Caco-2 (cell line): ENCODE results near the gene ZFP36. TPM values are rescaled to one million over a fixed set of nuclear protein-coding genes. Genes with fewer than 3 reads are reported as not detected.

Experiments
- BruUV-seq: library from RNA; stranded (reverse); fragments of 400-500 nt; replicated peaks from 2 replicates; lab custom pipeline; 2021; lab: Mats Ljungman, UMichigan
- CTCF ChIA-PET: fragments of 300-600 bp; sonication (Branson Sonifier 250); formaldehyde crosslinking; loops from one replicate; lab custom pipeline; 2022; ENCODE audit warnings: antibody characterized with exemption; lab: Charles Lee
- POLR2A ChIA-PET: fragments of 300-600 bp; sonication (Branson Sonifier 250); formaldehyde crosslinking; loops from one replicate; lab custom pipeline; 2022; ENCODE audit warnings: antibody characterized with exemption; lab: Charles Lee
- DNase-seq, 2 experiments: peaks; one replicate each; pipeline versions ENCODE4 v3.0.0 to v3.0.0-alpha.2; 2020 to 2022
- H3K27me3 ChIP-seq: replicated peaks from 2 replicates; pipeline ENCODE4 v1.6.0; 2011; ENCODE audit warnings: low read length; ENCODE audit not compliant: control insufficient read depth, insufficient read depth
- H3K36me3 ChIP-seq: 2 replicates; pipeline ENCODE4 v1.5.1; 2011; ENCODE audit warnings: low read length; ENCODE audit not compliant: control insufficient read depth, insufficient read depth
- H3K4me1 ChIP-seq: fragments of 250-450 bp; sonication (Bioruptor Pico); 2 replicates; pipeline ENCODE4 v1.5.1; 2020; ENCODE audit warnings: mild to moderate bottlenecking
- H3K4me3 ChIP-seq: 2 replicates; pipeline ENCODE4 v1.5.1; 2011; ENCODE audit warnings: low read depth, mild to moderate bottlenecking, control low read depth, low read length
- H3K9me3 ChIP-seq: fragments of 250-450 bp; sonication (Bioruptor Pico); 2 replicates; pipeline ENCODE4 v1.5.1; 2020; ENCODE audit warnings: mild to moderate bottlenecking, moderate library complexity
- H3K27ac Mint-ChIP-seq: one replicate; pipeline ENCODE4 v1.8.0; 2022; ENCODE audit warnings: mixed read lengths; ENCODE audit not compliant: unreplicated experiment
- H3K27me3 Mint-ChIP-seq: one replicate; pipeline ENCODE4 v1.8.0; 2022; ENCODE audit warnings: mixed read lengths; ENCODE audit not compliant: insufficient read depth, unreplicated experiment
- H3K36me3 Mint-ChIP-seq: one replicate; pipeline ENCODE4 v1.8.0; 2022; ENCODE audit warnings: mild to moderate bottlenecking, mixed read lengths; ENCODE audit not compliant: insufficient read depth, unreplicated experiment
- H3K4me1 Mint-ChIP-seq: one replicate; pipeline ENCODE4 v1.8.0; 2022; ENCODE audit warnings: low read depth, mixed read lengths; ENCODE audit not compliant: unreplicated experiment
- H3K4me3 Mint-ChIP-seq: one replicate; pipeline ENCODE4 v1.8.0; 2022; ENCODE audit warnings: mild to moderate bottlenecking, moderate library complexity, mixed read lengths; ENCODE audit not compliant: unreplicated experiment
- H3K9me3 Mint-ChIP-seq: one replicate; pipeline ENCODE4 v1.8.0; 2022; ENCODE audit warnings: mixed read lengths; ENCODE audit not compliant: unreplicated experiment
- intact Hi-C: fragments of 100-400 bp; cut with micrococcal nuclease; formaldehyde crosslinking; loops from one replicate; pipeline ENCODE4 v1.10.0; 2022; ENCODE audit not compliant: unreplicated experiment
- total RNA-seq: library from RNA; stranded (reverse); gene quantifications from 2 replicates; pipeline ENCODE4 v1.2.3, GENCODE V29; 2022
- TF ChIP-seq, protein P1 (sequence below), 2 experiments: fragments of 200-600 bp in 1 of 2; IDR thresholded peaks; 1 replicate in 1 of 2; 2 replicates in 1 of 2; pipeline versions ENCODE4 v1.5.1 to v1.8.0; 2011 to 2022; ENCODE audit warnings: antibody characterized with exemption in 1 of 2, control low read depth in 1 of 2, inconsistent platforms in 1 of 2, low read depth in 1 of 2, low read length in 1 of 2, mild to moderate bottlenecking in 1 of 2, moderate library complexity in 1 of 2; ENCODE audit not compliant: insufficient read depth in 1 of 2, severe bottlenecking in 1 of 2, unreplicated experiment in 1 of 2

ZFP36 gene
- total RNA-seq, 1 experiment from 2014 or later = 25.8 TPM

DNA sequence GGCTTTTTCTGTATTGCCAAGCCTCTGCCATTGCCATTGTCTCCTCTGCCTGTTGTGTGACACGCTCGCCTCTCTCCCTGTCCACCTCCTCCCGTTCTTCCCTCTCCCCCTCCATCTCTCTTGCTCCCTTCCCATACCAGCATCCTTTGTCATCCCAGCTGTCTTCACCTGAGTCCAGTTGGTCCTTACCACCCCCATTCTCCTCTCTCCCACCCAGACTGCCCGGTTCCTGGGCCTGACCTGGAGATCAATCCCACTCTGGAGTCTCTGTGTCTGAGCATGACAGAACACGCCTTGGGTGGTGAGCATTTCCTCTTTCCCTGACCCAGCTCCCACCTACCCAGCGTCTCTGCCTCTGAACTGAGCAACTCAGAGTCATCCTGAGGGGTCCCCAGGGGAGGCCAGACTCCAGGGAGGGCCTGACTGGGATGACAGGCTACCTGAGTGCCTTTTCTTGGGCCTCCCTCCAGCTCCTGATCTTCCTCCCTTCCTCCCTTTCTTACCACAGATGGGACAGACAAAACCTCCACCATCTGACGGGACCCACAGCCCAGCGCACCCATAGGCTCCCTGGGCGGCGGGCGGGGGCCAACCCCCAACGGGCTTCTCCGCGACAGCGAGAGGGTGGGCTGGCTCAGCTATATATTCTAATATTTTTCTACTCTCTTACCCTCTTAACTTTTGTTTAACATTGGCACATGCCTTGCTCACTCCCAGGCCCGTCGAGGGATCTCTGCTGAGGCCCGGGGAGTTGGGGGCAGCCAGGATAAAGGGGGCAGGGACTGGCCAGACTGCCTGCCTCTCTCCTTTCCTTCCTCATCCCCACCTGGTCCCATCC lies 23.4 kb upstream of the ZFP36 start:
- no peak for DNase-seq
- peaks cover 8% of the 10 kb centered on the region; the same call in 1 of the 2 replicates for H3K36me3 ChIP-seq
- TF ChIP-seq, protein P1, sequence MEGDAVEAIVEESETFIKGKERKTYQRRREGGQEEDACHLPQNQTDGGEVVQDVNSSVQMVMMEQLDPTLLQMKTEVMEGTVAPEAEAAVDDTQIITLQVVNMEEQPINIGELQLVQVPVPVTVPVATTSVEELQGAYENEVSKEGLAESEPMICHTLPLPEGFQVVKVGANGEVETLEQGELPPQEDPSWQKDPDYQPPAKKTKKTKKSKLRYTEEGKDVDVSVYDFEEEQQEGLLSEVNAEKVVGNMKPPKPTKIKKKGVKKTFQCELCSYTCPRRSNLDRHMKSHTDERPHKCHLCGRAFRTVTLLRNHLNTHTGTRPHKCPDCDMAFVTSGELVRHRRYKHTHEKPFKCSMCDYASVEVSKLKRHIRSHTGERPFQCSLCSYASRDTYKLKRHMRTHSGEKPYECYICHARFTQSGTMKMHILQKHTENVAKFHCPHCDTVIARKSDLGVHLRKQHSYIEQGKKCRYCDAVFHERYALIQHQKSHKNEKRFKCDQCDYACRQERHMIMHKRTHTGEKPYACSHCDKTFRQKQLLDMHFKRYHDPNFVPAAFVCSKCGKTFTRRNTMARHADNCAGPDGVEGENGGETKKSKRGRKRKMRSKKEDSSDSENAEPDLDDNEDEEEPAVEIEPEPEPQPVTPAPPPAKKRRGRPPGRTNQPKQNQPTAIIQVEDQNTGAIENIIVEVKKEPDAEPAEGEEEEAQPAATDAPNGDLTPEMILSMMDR (IDR thresholded peaks at IDR 0.05; ENCODE audit: insufficient read depth in 1 of 2, low read depth in 1 of 2, low read length in 1 of 2, severe bottlenecking in 1 of 2, unreplicated experiment in 1 of 2) = no peak
- H3K4me3 ChIP-seq = no peak overlapping the region
- no peaks in the 10 kb centered on the region for H3K4me1 ChIP-seq
- ChIA-PET CTCF (interaction anchor here (0.8 kb wide), 1 partner anchor 18 kb away, joined by 3 read pairs; no protein-coding TSS in a partner anchor), POLR2A (no interaction called here)
- no peaks in the 10 kb centered on the region for H3K9me3 ChIP-seq
- H3K9me3 Mint-ChIP-seq = no peaks in the 10 kb centered on the region
- no peak overlapping the region for H3K4me3 Mint-ChIP-seq
- intact Hi-C loops = no loop called here
- H3K4me1 Mint-ChIP-seq = peaks cover under 1% of the 10 kb centered on the region
- H3K27me3 Mint-ChIP-seq = no peaks in the 10 kb centered on the region
- no peaks in the 10 kb centered on the region for H3K27me3 ChIP-seq
- H3K36me3 Mint-ChIP-seq = peaks cover 63% of the 10 kb centered on the region
- BruUV-seq = no TSS peak
- no peak overlapping the region for H3K27ac Mint-ChIP-seq

DNA sequence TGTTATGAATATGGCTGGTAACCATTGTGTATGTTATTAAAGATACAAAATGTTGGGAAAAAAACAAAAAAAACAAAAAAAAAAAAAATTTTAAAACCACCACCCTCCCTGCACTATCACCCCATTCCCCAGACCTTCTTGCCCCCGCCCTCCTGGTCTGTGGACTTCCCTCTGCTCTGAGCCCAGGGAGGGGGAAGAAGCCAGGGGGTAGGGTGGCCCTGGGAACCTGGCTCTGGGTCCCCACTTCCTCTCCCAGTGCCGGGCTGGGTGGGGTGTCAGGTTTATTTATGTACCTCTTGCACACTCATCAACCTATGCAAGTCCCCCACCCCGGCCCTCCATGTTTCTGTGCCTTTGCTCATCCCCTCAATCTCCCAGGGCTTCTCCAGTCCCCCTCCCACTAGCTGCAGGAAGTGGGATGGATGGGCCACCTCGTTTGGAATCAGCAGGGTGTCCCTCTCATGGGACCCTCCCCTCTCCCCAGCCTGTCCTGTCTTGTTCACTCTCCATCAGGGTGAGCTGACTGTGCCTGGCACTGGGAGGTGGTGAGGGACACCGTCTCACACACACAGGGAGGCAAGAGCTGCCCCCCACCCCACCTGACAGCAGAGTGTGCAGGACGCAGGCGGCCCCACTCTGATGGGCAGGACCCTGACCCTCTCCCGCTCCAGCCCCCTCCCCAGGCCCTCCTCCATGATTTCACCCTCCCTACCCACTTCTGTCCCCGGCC lies 21.6 kb upstream of the ZFP36 start:
- Mint-ChIP-seq H3K9me3 (no peaks in the 10 kb centered on the region), H3K4me3 (no peak overlapping the region), H3K27ac (no peak overlapping the region), H3K27me3 (no peaks in the 10 kb centered on the region), H3K36me3 (peaks cover 70% of the 10 kb centered on the region), H3K4me1 (peaks cover 18% of the 10 kb centered on the region)
- TF ChIP-seq, protein P1 (IDR thresholded peaks at IDR 0.05; ENCODE audit: insufficient read depth in 1 of 2, low read depth in 1 of 2, low read length in 1 of 2, severe bottlenecking in 1 of 2, unreplicated experiment in 1 of 2) = no peak
- ChIA-PET CTCF (interaction anchor here (1.2 kb wide), 1 partner anchor 16 kb away, joined by 4 read pairs; no protein-coding TSS in a partner anchor), POLR2A (no interaction called here)
- H3K4me1 ChIP-seq = peaks cover 5% of the 10 kb centered on the region; the same call in 1 of the 2 replicates
- H3K27me3 ChIP-seq = no peaks in the 10 kb centered on the region
- no peak overlapping the region for H3K4me3 ChIP-seq
- BruUV-seq = TSS peak; percentile 38
- intact Hi-C loops = no loop called here
- peaks cover 15% of the 10 kb centered on the region for H3K36me3 ChIP-seq
- H3K9me3 ChIP-seq = no peaks in the 10 kb centered on the region
- DNase-seq = no peak
